OCI-LY3 (cell line): ENCODE results near the gene MAP6D1.

Source experiments
- H2AFZ ChIP-seq: fragments of 200-600, 300-600 bp; shearing (Covaris generic); 2 replicates; pipeline ENCODE4 v1.6.0; 2014; ENCODE audit warnings: antibody characterized with exemption, low read depth, low read length
- H3K27ac ChIP-seq: fragments of 200-600, 300-600 bp; sonication (generic); 2 replicates; pipeline ENCODE4 v1.5.1; 2014; ENCODE audit warnings: mild to moderate bottlenecking, low read length, moderate library complexity, mixed read lengths
- H3K27me3 ChIP-seq: fragments of 200-600, 300-600 bp; sonication (generic); 2 replicates; pipeline ENCODE4 v1.6.1; 2014; ENCODE audit warnings: low read depth, low read length, mixed read lengths
- H3K36me3 ChIP-seq: fragments of 200-600, 300-600 bp; sonication (generic); replicated peaks from 2 replicates; pipeline ENCODE3; 2014; ENCODE audit warnings: low read depth, low read length, mixed read lengths
- H3K4me1 ChIP-seq: fragments of 300-600, 200-600 bp; sonication (generic); 2 replicates; pipeline ENCODE4 v1.6.1; 2014; ENCODE audit warnings: low read length, mixed read lengths
- H3K4me2 ChIP-seq: fragments of 200-600, 300-600 bp; sonication (generic); 2 replicates; pipeline ENCODE4 v1.6.1; 2014; ENCODE audit warnings: low read length, mixed read lengths
- H3K4me3 ChIP-seq: fragments of 300-600, 200-600 bp; sonication (generic); 2 replicates; pipeline ENCODE4 v1.5.1; 2014; ENCODE audit warnings: antibody characterized with exemption, mild to moderate bottlenecking, low read length, moderate library complexity
- H3K79me2 ChIP-seq: fragments of 300-600, 200-600 bp; shearing (Covaris generic); 2 replicates; pipeline ENCODE4 v1.6.1; 2014; ENCODE audit warnings: mild to moderate bottlenecking, low read length, mixed read lengths
- H3K9ac ChIP-seq: fragments of 300-600, 200-600 bp; shearing (Covaris generic); 2 replicates; pipeline ENCODE4 v1.6.0; 2014; ENCODE audit warnings: mild to moderate bottlenecking, low read length, moderate library complexity
- H3K9me3 ChIP-seq: fragments of 200-600, 300-600 bp; shearing (Covaris generic); 2 replicates; pipeline ENCODE4 v1.6.1; 2014; ENCODE audit warnings: low read length, mixed read lengths; ENCODE audit not compliant: insufficient read depth
- H4K20me1 ChIP-seq: fragments of 200-600, 300-600 bp; sonication (generic); 2 replicates; pipeline ENCODE4 v1.6.1; 2016; ENCODE audit warnings: low read length, mixed read lengths; ENCODE audit not compliant: insufficient read depth
- EZH2phosphoT487 ChIP-seq: fragments of 200-600 bp; shearing (Covaris generic); IDR thresholded peaks from 2 replicates; pipeline ENCODE4 v1.6.1; 2018; ENCODE audit warnings: antibody characterized with exemption, mixed run types, low read depth
- TF ChIP-seq, protein P1 (sequence below): fragments of 200-600, 300-600 bp; sonication (generic); IDR thresholded peaks from 2 replicates; pipeline ENCODE4 v1.5.1; 2014; ENCODE audit warnings: antibody characterized with exemption, low read length, low read depth

The MAP6D1 gene

GRCh38 chr3:183845608-183846288 lies 20.4 kb upstream of the MAP6D1 start:
- Histone ChIP-seq H3K4me3 (no peak overlapping the region), H3K4me1 (no peaks in the 10 kb centered on the region), H4K20me1 (no peaks in the 10 kb centered on the region), H3K9me3 (no peaks in the 10 kb centered on the region), H3K27ac (no peak overlapping the region), H2AFZ (no peak overlapping the region), H3K9ac (no peak overlapping the region), H3K79me2 (no peaks in the 10 kb centered on the region), H3K27me3 (no peaks in the 10 kb centered on the region), H3K36me3 (peaks cover 29% of the 10 kb centered on the region), H3K4me2 (no peak overlapping the region)
- TF ChIP-seq, protein P1, sequence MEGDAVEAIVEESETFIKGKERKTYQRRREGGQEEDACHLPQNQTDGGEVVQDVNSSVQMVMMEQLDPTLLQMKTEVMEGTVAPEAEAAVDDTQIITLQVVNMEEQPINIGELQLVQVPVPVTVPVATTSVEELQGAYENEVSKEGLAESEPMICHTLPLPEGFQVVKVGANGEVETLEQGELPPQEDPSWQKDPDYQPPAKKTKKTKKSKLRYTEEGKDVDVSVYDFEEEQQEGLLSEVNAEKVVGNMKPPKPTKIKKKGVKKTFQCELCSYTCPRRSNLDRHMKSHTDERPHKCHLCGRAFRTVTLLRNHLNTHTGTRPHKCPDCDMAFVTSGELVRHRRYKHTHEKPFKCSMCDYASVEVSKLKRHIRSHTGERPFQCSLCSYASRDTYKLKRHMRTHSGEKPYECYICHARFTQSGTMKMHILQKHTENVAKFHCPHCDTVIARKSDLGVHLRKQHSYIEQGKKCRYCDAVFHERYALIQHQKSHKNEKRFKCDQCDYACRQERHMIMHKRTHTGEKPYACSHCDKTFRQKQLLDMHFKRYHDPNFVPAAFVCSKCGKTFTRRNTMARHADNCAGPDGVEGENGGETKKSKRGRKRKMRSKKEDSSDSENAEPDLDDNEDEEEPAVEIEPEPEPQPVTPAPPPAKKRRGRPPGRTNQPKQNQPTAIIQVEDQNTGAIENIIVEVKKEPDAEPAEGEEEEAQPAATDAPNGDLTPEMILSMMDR, result no peak
- no peak for TF ChIP-seq EZH2phosphoT487

GRCh38 chr3:183845090-183845489 lies 19.7 kb upstream of the MAP6D1 start:
- Histone ChIP-seq H3K27me3 (no peaks in the 10 kb centered on the region), H3K4me1 (no peaks in the 10 kb centered on the region), H2AFZ (no peak overlapping the region), H3K9me3 (no peaks in the 10 kb centered on the region), H3K4me3 (no peak overlapping the region), H3K36me3 (peaks cover 28% of the 10 kb centered on the region), H3K27ac (no peak overlapping the region), H3K4me2 (no peak overlapping the region), H4K20me1 (no peaks in the 10 kb centered on the region), H3K9ac (no peak overlapping the region), H3K79me2 (no peaks in the 10 kb centered on the region)
- TF ChIP-seq, protein P1, result no peak
- no peak for TF ChIP-seq EZH2phosphoT487

- H3K4me1 ChIP-seq, result no peaks in the 10 kb centered on the region
- H3K36me3 ChIP-seq, result peaks cover 30% of the 10 kb centered on the region
These were observed 19.2 kb upstream of the MAP6D1 start for GRCh38 chr3:183844606-183845005.

DNA sequence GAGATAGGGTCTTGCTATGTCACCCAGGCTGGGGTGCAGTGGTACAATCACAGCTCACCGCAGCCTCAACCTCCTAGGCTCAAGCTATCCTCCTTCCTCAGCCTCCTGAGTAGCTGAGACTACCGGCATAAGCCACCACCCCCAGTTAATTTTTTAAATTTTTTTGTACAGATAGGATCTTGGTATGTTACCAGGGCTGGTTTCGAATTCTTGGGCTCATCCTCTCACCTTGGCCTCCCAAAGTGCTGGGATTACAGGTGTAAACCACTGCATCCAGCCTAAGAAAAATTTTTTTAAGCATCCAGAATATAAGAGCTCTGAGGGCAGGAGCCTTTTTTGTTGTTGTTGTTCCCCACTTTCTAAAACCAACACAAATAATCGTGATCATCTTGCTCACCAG lies 14.4 kb upstream of the MAP6D1 start:
- no peaks in the 10 kb centered on the region for H3K4me1 ChIP-seq
- H3K9ac ChIP-seq, result no peak overlapping the region
- no peak overlapping the region for H3K27ac ChIP-seq
- H2AFZ ChIP-seq, result no peak overlapping the region
- peaks cover 24% of the 10 kb centered on the region for H3K36me3 ChIP-seq
- no peak overlapping the region for H3K4me3 ChIP-seq
- H3K79me2 ChIP-seq, result no peaks in the 10 kb centered on the region
- H3K4me2 ChIP-seq, result no peak overlapping the region
- no peaks in the 10 kb centered on the region for H3K27me3 ChIP-seq
- TF ChIP-seq, protein P1, result no peak
- TF ChIP-seq EZH2phosphoT487, result no peak
- H4K20me1 ChIP-seq, result no peaks in the 10 kb centered on the region
- H3K9me3 ChIP-seq, result no peaks in the 10 kb centered on the region

More at GRCh38 chr3:183844606-183845005, 19.2 kb upstream of the MAP6D1 start:
- H4K20me1 ChIP-seq, result no peaks in the 10 kb centered on the region
- no peak overlapping the region for H3K4me3 ChIP-seq
- H3K4me2 ChIP-seq, result no peak overlapping the region
- H3K27me3 ChIP-seq, result no peaks in the 10 kb centered on the region
- no peaks in the 10 kb centered on the region for H3K9me3 ChIP-seq
- no peak for TF ChIP-seq EZH2phosphoT487
- TF ChIP-seq, protein P1, result no peak
- H3K9ac ChIP-seq, result no peak overlapping the region
- no peaks in the 10 kb centered on the region for H3K79me2 ChIP-seq
- H3K27ac ChIP-seq, result no peak overlapping the region
- H2AFZ ChIP-seq, result no peak overlapping the region
